ENCODE measurements around the gene SRP72. TPM values are rescaled to one million over a fixed set of nuclear protein-coding genes. Genes with fewer than 3 reads are reported as not detected.

SRP72 gene
- total RNA-seq, 4 donors from 2014 or later = 36.4 to 78.8 (median 60.1) TPM

- Histone ChIP-seq H3K36me3 (no peaks in the 10 kb centered on the region), H3K4me1 (peaks cover 6 to 17% (median 7%) of the 10 kb centered on the region in 3 donors), H3K9me3 (no peaks in the 10 kb centered on the region), H3K4me3 (no peak overlapping the region), H3K27ac (no peak overlapping the region), H3K27me3 (peaks cover 0 to 36% (median 5%) of the 10 kb centered on the region in 4 donors)
- intact Hi-C loops (cut with DNase I) = no loop called here
- 72 to 89% methylated on average over 4 of the region's 4 CpGs for WGBS, 2 donors
- DNase-seq = no peak
- TF ChIP-seq POLR2A (IDR thresholded peaks at IDR 0.05) = no peak
- no peak for TF ChIP-seq CTCF (IDR thresholded peaks at IDR 0.05)
Observed at GRCh38 chr4:56531823-56532222, 64.4 kb downstream of the SRP72 start.

- TF ChIP-seq POLR2A (IDR thresholded peaks at IDR 0.05) (no peak), CTCF (IDR thresholded peaks at IDR 0.05) (no peak)
- intact Hi-C loops (cut with DNase I) = no loop called here
- Histone ChIP-seq H3K4me1 (peaks cover 6 to 17% (median 7%) of the 10 kb centered on the region in 3 donors), H3K36me3 (no peaks in the 10 kb centered on the region), H3K9me3 (no peaks in the 10 kb centered on the region), H3K27me3 (peaks cover 0 to 36% (median 5%) of the 10 kb centered on the region in 4 donors), H3K27ac (no peak overlapping the region), H3K4me3 (no peak overlapping the region)
- DNase-seq = no peak
- WGBS, 2 donors = 93 to 100% methylated on average over 2 of the region's 2 CpGs
Observed at GRCh38 chr4:56532239-56532638, 64.8 kb downstream of the SRP72 start.

GRCh38 chr4:56535915-56536314 is 68.5 kb downstream of the SRP72 start:
- 69 to 86% methylated on average over 2 to 6 of the region's 7 CpGs for WGBS, 2 donors
- intact Hi-C loops (cut with DNase I) = no loop called here
- H3K4me1 ChIP-seq = peaks cover 3 to 5% (median 4%) of the 10 kb centered on the region in 3 donors
- peaks cover 0 to 32% (median 5%) of the 10 kb centered on the region in 4 donors for H3K27me3 ChIP-seq
- TF ChIP-seq CTCF (IDR thresholded peaks at IDR 0.05) (no peak), POLR2A (IDR thresholded peaks at IDR 0.05) (no peak)
- no peaks in the 10 kb centered on the region for H3K36me3 ChIP-seq
- H3K27ac ChIP-seq = no peak overlapping the region
- H3K4me3 ChIP-seq = no peak overlapping the region
- H3K9me3 ChIP-seq = no peaks in the 10 kb centered on the region
- no peak for DNase-seq

GRCh38 chr4:56537147-56537546 is 69.7 kb downstream of the SRP72 start:
- Histone ChIP-seq H3K27me3 (peaks cover 0 to 20% (median 1%) of the 10 kb centered on the region in 4 donors), H3K27ac (no peak overlapping the region), H3K36me3 (no peaks in the 10 kb centered on the region), H3K4me3 (no peak overlapping the region), H3K9me3 (no peaks in the 10 kb centered on the region), H3K4me1 (no peaks in the 10 kb centered on the region)
- intact Hi-C loops (cut with DNase I) = no loop called here
- whole genome bisulfite sequencing, 2 donors = 88 to 95% methylated on average over 1 of the region's 1 CpG
- TF ChIP-seq CTCF (IDR thresholded peaks at IDR 0.05) (no peak), POLR2A (IDR thresholded peaks at IDR 0.05) (no peak)
- DNase-seq = no peak

- no peaks in the 10 kb centered on the region for H3K36me3 ChIP-seq
- intact Hi-C loops (cut with DNase I) = no loop called here
- no peak overlapping the region for H3K4me3 ChIP-seq
- no peaks in the 10 kb centered on the region for H3K27me3 ChIP-seq
- TF ChIP-seq POLR2A (IDR thresholded peaks at IDR 0.05) (no peak), CTCF (IDR thresholded peaks at IDR 0.05) (no peak)
- no peaks in the 10 kb centered on the region for H3K9me3 ChIP-seq
- DNase-seq = no peak
- 89 to 95% methylated on average over 4 of the region's 4 CpGs for WGBS, 2 donors
- peaks cover 0 to 10% (median 0%) of the 10 kb centered on the region in 3 donors for H3K4me1 ChIP-seq
- no peak overlapping the region for H3K27ac ChIP-seq
Observed at GRCh38 chr4:56540826-56541225, 73.4 kb downstream of the SRP72 start.

Measured in esophagus squamous epithelium (tissue), 5 donors.